Stomach smooth muscle (tissue), 2 donors: ENCODE data around the gene CNPPD1.

Source experiments
- H3K27ac ChIP-seq: one replicate; pipeline ENCODE4 v1.7.0; 2013; ENCODE audit warnings: mild to moderate bottlenecking, low read length, inconsistent platforms
- H3K27me3 ChIP-seq, 2 donors: one replicate each; pipeline ENCODE4 v1.7.0; 2013; ENCODE audit warnings: low read length in 2 of 2; ENCODE audit not compliant: insufficient read depth in 2 of 2, control insufficient read depth in 1 of 2
- H3K36me3 ChIP-seq, 2 donors: one replicate each; pipeline ENCODE4 v1.7.0; 2013; ENCODE audit warnings: low read length in 2 of 2; ENCODE audit not compliant: control insufficient read depth in 2 of 2, insufficient read depth in 2 of 2
- H3K4me1 ChIP-seq: one replicate; pipeline ENCODE4 v1.7.0; 2013; ENCODE audit warnings: low read length; ENCODE audit not compliant: control insufficient read depth, insufficient read depth
- H3K4me3 ChIP-seq, 2 donors: one replicate each; pipeline ENCODE4 v1.7.0; 2013; ENCODE audit warnings: low read length in 2 of 2
- H3K9ac ChIP-seq, 2 donors: one replicate each; pipeline ENCODE4 v1.7.0; 2013; ENCODE audit warnings: low read length in 2 of 2, mild to moderate bottlenecking in 1 of 2
- H3K9me3 ChIP-seq, 2 donors: one replicate each; pipeline ENCODE4 v1.7.0; 2013; ENCODE audit warnings: low read length in 2 of 2; ENCODE audit not compliant: control insufficient read depth in 2 of 2
- donor health status: healthy.
- donor health status: Pancreatic carcinoma.

CNPPD1 gene

DNA sequence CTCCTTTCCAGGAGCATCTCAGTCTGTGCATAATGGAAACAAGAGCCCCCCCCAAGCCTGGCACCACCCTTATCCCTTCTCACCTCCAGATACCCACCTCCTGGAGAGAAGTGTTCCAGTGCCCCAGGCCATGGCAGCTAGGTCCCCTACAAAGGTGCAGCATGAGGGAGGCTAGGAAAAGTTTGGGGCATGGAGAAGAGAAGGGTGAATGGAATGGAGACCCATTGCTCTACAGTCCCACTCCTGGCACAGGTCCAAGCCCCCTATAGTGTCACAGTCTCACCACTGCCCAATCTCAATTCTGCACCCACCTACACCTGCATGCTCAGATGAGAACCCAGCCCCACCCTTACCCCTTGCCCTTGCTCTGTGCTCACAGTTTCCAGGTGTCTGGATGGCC is 7.8 kb downstream of the CNPPD1 start:
- H3K4me3 ChIP-seq: no peak overlapping the region
- no peak overlapping the region for H3K27ac ChIP-seq
- peaks cover 6% of the 10 kb centered on the region for H3K4me1 ChIP-seq
- H3K9me3 ChIP-seq: no peaks in the 10 kb centered on the region
- no peak overlapping the region for H3K9ac ChIP-seq
- no peaks in the 10 kb centered on the region for H3K27me3 ChIP-seq
- peaks cover 6 to 14% of the 10 kb centered on the region in 2 donors for H3K36me3 ChIP-seq

DNA sequence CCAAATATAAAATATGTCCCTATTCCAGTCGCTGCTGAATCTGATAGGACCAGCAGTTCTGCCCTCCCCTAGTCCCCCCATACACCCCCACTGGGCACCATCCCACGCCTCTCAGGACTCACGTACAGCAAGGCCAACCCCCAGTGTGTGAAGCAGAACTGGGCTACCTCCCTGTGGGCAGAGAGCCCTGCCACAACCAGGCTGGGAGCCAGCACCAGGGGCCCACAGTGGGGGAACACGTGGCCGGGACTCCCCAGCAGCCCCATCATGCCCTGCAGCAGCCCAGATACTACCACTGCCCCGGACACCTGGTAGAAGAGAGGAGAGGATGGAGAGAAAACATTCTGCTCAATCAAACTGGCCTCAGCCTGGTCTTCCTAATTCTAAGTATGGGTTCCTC is 8.2 kb downstream of the CNPPD1 start:
- peaks cover 5 to 10% of the 10 kb centered on the region in 2 donors for H3K36me3 ChIP-seq
- no peaks in the 10 kb centered on the region for H3K27me3 ChIP-seq
- H3K27ac ChIP-seq: no peak overlapping the region
- H3K9ac ChIP-seq: no peak overlapping the region
- H3K9me3 ChIP-seq: no peaks in the 10 kb centered on the region
- no peak overlapping the region for H3K4me3 ChIP-seq
- peaks cover 6% of the 10 kb centered on the region for H3K4me1 ChIP-seq

DNA sequence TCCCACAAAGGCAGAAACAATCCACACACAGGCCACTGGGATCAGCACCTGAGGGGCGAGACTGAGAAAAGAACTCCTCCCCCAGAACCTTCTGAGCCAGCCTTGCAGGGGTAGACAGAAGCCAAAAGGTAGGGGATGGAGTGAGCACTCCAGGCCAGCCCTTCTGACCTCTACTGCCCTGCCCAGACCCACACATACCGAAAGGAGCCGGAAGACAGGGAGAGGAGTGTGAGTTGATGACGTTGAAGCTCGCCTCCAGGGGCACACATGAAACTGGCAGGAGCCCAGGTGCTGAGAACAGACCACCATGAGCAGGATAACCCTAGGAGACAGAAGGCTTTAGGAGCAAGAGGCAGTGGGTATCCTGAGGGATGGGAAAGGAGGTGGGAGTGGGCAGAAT is 8.7 kb downstream of the CNPPD1 start:
- H3K9me3 ChIP-seq: no peaks in the 10 kb centered on the region
- H3K9ac ChIP-seq: no peak overlapping the region
- H3K27ac ChIP-seq: no peak overlapping the region
- H3K36me3 ChIP-seq: peaks cover 2 to 6% of the 10 kb centered on the region in 2 donors
- H3K4me3 ChIP-seq: no peak overlapping the region
- H3K27me3 ChIP-seq: no peaks in the 10 kb centered on the region
- peaks cover 6% of the 10 kb centered on the region for H3K4me1 ChIP-seq

DNA sequence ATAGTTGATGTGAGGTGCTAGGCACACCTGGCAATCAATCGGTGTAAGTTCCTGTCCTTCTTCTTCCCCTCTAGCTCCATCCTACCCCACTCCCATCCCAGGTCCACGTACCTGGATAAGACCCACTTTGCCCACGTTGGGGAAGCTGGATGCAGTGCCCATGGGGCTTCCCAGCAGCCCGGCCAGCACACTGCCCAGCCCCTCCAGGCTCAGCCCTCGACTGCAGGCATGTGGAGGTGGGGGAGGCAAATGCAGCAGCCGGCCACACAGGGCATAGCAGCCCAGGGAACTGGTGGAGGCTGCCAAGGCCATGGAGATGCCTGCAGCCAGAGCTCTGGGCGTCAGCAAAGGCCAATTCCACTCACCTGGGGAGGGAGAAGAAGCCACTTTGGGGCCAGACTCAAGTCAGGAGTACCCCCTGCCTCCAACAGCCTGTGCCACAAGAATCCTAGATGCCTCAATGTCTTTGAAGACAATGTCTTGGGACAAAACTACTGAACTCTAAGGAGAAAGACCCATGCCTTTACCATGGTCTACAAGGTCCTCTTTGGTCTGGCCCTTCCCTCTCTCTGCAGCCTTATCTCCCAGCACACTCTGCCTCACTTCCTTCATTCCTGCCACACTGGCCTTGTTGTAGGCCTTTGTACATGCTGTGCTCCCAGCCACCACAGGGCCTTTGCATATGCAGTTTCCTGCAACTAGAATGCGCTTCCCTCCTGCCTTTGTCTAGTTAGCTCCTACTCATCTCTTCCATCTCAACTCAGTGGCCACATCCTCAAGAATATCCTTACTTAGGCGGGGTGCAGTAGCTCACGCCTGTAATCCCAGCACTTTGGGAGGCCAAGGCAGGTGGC is 11.4 kb downstream of the CNPPD1 start:
- H3K9ac ChIP-seq: no peak overlapping the region
- no peaks in the 10 kb centered on the region for H3K27me3 ChIP-seq
- H3K9me3 ChIP-seq: no peaks in the 10 kb centered on the region
- H3K4me1 ChIP-seq: peaks cover 6% of the 10 kb centered on the region
- no peak overlapping the region for H3K4me3 ChIP-seq
- H3K27ac ChIP-seq: no peak overlapping the region
- H3K36me3 ChIP-seq: no peaks in the 10 kb centered on the region

DNA sequence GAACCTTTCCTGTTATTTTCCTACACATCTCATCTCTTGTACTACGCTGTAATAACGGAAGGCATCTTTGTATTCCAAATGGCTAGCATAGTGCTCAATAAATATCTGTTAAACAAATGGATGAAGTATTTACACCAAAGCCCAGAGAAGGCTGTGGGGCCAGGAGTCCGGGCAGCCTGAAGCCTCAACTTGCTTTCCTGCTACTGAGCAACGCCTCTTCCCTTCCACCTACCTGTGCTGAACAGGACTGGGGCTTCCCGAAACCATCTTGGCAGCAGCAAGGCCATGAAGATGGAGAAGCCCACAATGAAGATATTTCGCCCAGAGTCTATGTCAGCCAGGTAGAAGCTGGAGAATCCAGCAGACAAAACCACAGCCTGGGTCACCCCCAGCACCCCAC is 13.6 kb downstream of the CNPPD1 start:
- Histone ChIP-seq H3K27ac (no peak overlapping the region), H3K4me3 (no peak overlapping the region), H3K27me3 (no peaks in the 10 kb centered on the region), H3K36me3 (no peaks in the 10 kb centered on the region), H3K9ac (no peak overlapping the region), H3K9me3 (no peaks in the 10 kb centered on the region), H3K4me1 (peaks cover 14% of the 10 kb centered on the region)

DNA sequence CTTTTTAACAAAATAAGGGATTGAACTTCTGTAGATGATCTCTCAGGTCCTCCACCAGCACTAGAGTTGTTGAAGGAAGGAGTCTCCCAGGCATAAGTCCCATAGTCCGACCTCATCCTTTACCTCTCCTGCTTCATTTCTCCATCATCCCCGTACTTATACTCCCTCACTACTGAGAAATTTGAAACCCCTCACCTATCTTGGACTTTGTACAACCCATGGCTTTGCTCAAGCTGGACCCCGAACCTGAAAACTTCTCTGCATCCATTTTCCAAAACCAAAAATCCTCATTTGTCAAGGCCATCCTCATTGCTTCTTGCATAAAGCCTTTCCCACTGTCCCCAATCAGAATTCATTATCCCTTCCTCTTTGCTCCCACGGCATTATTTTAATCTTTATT is 15.6 kb downstream of the CNPPD1 start:
- Histone ChIP-seq H3K9ac (peak overlapping the region; percentile 17 to 55), H3K4me1 (peaks cover 14% of the 10 kb centered on the region), H3K36me3 (peaks cover 3 to 15% of the 10 kb centered on the region in 2 donors), H3K27me3 (no peaks in the 10 kb centered on the region), H3K27ac (peak overlapping the region; percentile 60), H3K4me3 (peak overlapping the region; percentile 42 to 87), H3K9me3 (no peaks in the 10 kb centered on the region)

DNA sequence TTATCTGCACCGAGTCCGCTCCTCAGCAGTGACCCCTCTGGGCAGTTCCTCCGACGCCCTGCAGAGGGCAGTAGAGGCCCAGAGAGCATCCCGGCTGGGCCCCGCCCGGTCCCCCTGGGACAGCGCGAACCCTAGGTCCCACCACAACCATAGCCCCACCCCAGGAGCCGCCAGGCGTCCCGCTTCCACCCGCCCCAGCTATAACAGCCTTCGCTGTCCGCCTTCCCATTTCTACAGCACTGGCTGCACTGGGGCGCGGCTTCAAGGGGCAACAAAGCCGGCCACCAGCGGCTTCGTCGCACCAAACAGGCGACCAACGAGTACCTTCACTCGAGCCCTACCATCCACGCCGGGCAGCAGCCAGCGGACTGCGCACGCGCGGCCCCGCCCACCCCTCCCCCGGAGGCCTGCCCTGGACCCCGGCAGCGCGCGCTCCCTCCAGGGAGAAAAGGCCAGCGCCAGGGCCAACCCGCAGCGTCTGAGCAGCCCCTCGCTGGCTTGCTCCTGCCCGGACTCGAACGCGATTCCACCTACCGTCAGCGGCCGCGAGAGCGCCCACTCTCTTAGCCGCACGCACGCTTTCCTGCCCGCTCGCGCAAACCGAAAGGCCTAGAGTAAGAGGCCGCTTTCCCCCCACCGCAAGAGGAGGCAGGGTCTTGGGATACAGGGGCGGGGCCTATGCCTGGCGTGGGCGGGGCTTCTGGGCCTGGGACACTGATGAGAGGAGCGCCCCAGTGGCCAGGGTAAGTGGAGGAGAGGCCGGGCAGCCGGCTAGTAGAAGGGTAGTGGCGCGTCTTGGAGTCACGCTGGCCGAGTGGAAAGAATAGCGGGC is 16.3 kb downstream of the CNPPD1 start, which contains the start of gene NHEJ1:
TSS of gene NHEJ1 (minus strand) at position 630 of the 832 bp plus-strand sequence. CDS start 2,453 bp downstream, outside the sequence.
- Histone ChIP-seq H3K27me3 (no peaks in the 10 kb centered on the region), H3K4me1 (peaks cover 14% of the 10 kb centered on the region), H3K9me3 (no peaks in the 10 kb centered on the region), H3K9ac (peak within 1 kb of the TSS; percentile 17 to 74), H3K36me3 (peaks cover 3 to 15% of the 10 kb centered on the region in 2 donors), H3K27ac (peak within 1 kb of the TSS; percentile 62), H3K4me3 (peak within 1 kb of the TSS; percentile 42 to 87)

DNA sequence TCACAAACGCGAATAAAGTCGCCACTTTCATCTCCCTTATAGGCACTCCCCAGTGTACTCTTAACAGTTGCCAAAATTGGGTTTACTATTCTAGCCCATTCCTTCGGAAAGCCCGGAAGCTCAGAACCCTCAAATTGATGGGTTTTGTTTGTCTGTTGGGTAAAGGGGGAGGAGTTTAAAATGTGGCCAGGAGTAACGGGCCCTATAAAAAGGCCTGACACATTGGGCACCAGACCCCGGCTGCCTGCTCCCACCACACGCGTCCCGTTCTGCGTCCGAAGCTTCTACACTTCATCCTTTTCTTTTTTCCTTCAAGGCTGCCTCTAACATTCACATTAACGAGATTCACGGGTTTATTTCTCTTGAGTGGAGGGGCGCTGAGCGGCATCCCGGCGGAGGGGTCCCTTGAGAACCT is 16.9 kb downstream of the CNPPD1 start:
- H3K27ac ChIP-seq: peak overlapping the region; percentile 62
- peaks cover 14% of the 10 kb centered on the region for H3K4me1 ChIP-seq
- no peaks in the 10 kb centered on the region for H3K9me3 ChIP-seq
- H3K36me3 ChIP-seq: peaks cover 3 to 15% of the 10 kb centered on the region in 2 donors
- H3K9ac ChIP-seq: peak overlapping the region; percentile 17 to 58
- peak overlapping the region; percentile 42 to 87 for H3K4me3 ChIP-seq
- no peaks in the 10 kb centered on the region for H3K27me3 ChIP-seq

DNA sequence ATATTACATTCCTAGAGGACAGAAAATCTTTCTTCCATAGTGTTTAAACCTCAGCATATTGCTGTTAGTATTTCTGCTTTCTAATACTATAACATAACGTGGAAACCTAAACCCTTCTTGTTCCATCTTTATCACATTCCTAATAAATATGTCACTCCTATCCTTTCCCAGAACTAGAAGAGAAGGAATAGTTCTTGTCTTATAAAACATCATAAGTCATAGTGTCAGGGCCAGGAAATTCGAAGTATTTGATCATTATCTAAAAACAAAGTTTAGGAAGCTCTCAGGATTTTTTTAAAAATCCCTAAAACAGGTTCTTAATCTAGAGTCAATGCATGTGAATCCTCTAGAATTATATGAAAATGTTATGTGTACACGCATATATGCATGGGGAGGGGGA is 18.1 kb downstream of the CNPPD1 start:
- no peak overlapping the region for H3K9ac ChIP-seq
- H3K4me1 ChIP-seq: peaks cover 14% of the 10 kb centered on the region
- H3K4me3 ChIP-seq: no peak overlapping the region
- no peaks in the 10 kb centered on the region for H3K27me3 ChIP-seq
- peaks cover 3 to 15% of the 10 kb centered on the region in 2 donors for H3K36me3 ChIP-seq
- H3K27ac ChIP-seq: no peak overlapping the region
- no peaks in the 10 kb centered on the region for H3K9me3 ChIP-seq

DNA sequence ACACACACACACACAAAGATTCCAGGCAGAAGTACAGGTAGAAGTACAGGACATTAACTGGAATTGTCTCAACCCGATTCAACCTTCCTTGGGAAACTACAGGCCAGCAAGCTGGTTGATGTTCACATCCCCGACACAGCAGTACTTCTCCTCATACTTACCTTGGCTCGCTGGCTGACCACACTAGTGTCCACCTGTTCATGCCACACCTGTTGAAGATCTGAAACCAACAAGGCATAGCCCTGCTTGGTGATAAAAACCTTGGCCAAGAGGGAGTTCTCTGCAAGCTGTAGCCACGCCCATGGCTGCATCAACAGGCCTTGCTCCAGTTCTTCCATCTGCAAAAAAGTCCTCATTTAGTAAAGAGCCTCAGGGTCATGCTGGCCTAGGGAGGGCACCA is 18.7 kb downstream of the CNPPD1 start:
- no peak overlapping the region for H3K4me3 ChIP-seq
- no peak overlapping the region for H3K27ac ChIP-seq
- H3K36me3 ChIP-seq: peaks cover 3 to 15% of the 10 kb centered on the region in 2 donors
- no peaks in the 10 kb centered on the region for H3K9me3 ChIP-seq
- peaks cover 14% of the 10 kb centered on the region for H3K4me1 ChIP-seq
- H3K9ac ChIP-seq: no peak overlapping the region
- H3K27me3 ChIP-seq: no peaks in the 10 kb centered on the region
